Right lobe of liver (tissue), 6 donors: ENCODE results near the gene ADCY9. TPM values are rescaled to one million over a fixed set of nuclear protein-coding genes. Genes with fewer than 3 reads are reported as not detected.

Source experiments
- ATAC-seq, 4 donors: fragments of 200-7000 bp; cut with Tn5 transposase; one replicate each; pipeline ENCODE4 v1.9.1; 2020; ENCODE audit warnings: mild to moderate bottlenecking in 4 of 4, moderate library complexity in 4 of 4
- DNase-seq, 3 donors: peaks; one replicate each; pipeline ENCODE4 v3.0.0-alpha.2; 2020
- H3K27ac ChIP-seq, 3 donors: fragments of 200-600 bp; one replicate each; pipeline ENCODE4 v1.8.0; 2022
- H3K27me3 ChIP-seq, 2 donors: fragments of 200-600 bp; one replicate each; pipeline ENCODE4 v1.8.0; 2022
- H3K36me3 ChIP-seq, 4 donors: fragments of 200-600 bp; sonication (generic) in 1 of 4; one replicate each; pipeline versions ENCODE4 v1.5.1 to v1.8.0; 2017 to 2022; ENCODE audit warnings: control low read depth in 1 of 4
- H3K4me1 ChIP-seq, 4 donors: fragments of 200-600 bp; sonication (generic) in 1 of 4; one replicate each; pipeline versions ENCODE4 v1.5.1 to v1.8.0; 2017 to 2022; ENCODE audit warnings: control low read depth in 1 of 4
- H3K4me3 ChIP-seq, 3 donors: fragments of 200-600 bp; one replicate each; pipeline ENCODE4 v1.8.0; 2022
- H3K9me3 ChIP-seq, 4 donors: fragments of 200-600 bp; sonication (generic) in 1 of 4; one replicate each; pipeline versions ENCODE4 v1.5.1 to v1.8.0; 2017 to 2022; ENCODE audit warnings: control low read depth in 1 of 4
- POLR2A ChIP-seq: fragments of 450-650 bp; IDR thresholded peaks from one replicate; pipeline ENCODE4 v1.6.1; 2017; ENCODE audit warnings: antibody characterized with exemption, mild to moderate bottlenecking
- WGBS: methylation state at CpG from one replicate; pipeline ENCODE4 v1.1.6; 2018; ENCODE audit warnings: low coverage, low lambda C conversion rate; ENCODE audit not compliant: insufficient coverage; ENCODE audit errors: missing lambda C conversion rate; 5-methylcytosine and 5-hydroxymethylcytosine counted together
- intact Hi-C, 2 donors: fragments of 100-400 bp; cut with DNase I; formaldehyde crosslinking; loops; one replicate each; pipeline versions ENCODE4 v1.11.2 to v1.14.1; 2022
- total RNA-seq, 6 experiments: library from RNA; depleted of rRNA in 2 of 6; stranded (reverse); fragments of >200 nt in 2 of 6; fragmentation: NEBNext Ultra II Directional in 3 of 6; extraction: Animal tissue kit (Norgen Biotek cat#: 25700) in 3 of 6; gene quantifications; one replicate each; pipeline versions ENCODE4 v1.1.0 to v1.2.4, GENCODE V29; 2016 to 2023
- TF ChIP-seq, protein P1 (sequence below), 4 donors: fragments of 200-600 bp in 3 of 4; fragments of 450-650 bp in 1 of 4; IDR thresholded peaks; one replicate each; pipeline versions ENCODE4 v1.5.1 to v1.8.0; 2016 to 2022; ENCODE audit warnings: antibody characterized with exemption in 4 of 4, mild to moderate bottlenecking in 2 of 4
- donor health status: DM: no; HTN: yes; CAD: no.
- donor health status: DM: no; HTN: no; CAD: no.
- donor health status: DM: no; HTN: no; CAD: no.
- donor health status: DM: no; HTN: yes; CAD: no.
- donor health status: DM: no; HTN: yes; CAD: no.

Gene ADCY9
- total RNA-seq, 6 experiments from 2014 or later, result 17.3 to 41.5 (median 25.6) TPM

DNA sequence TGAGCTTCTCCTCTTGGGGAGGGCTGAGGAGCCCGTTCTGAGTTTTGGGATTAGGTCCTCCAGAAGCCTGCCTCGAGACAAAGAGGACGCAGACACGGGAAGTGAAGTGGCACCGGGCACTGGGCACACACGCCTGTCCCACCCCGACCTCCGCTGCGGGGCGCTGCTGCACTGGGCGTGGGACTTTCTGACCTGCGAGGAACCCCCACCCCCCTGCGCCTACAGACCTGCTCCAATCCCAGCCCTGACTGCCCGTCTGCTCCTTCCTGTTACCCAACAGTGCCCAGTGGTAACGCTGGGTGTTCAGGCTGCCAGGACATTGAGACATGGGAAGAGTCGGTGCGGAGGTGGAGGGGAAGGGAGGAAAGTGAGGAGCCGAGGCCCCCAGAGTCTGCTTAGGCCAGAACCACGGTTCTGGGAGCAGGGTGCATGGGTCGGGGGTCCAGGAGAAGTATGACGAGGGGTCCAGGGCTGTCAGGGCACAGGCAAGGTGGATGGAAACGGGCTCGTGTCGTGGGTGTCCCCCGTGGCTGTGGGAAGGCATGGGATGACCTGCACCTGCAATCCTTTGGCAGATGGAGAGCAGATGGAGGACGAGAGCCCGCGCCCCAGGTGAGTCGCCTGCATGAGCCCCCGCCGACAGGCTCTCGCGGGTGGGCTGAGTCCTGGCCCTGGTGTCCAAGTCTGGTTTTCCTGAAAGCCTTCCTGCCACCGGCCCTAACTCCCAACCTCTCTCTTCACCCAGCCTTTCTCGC lies 123.8 kb downstream of the ADCY9 start:
- ATAC-seq (peak in 2 of 4 donors; percentile 20 to 31), DNase-seq (no peak)
- Histone ChIP-seq H3K4me3 (no peak overlapping the region), H3K9me3 (no peaks in the 10 kb centered on the region), H3K4me1 (no peaks in the 10 kb centered on the region), H3K36me3 (peaks cover 0 to 6% (median 3%) of the 10 kb centered on the region in 4 donors), H3K27me3 (no peaks in the 10 kb centered on the region), H3K27ac (no peak overlapping the region)
- 67% methylated on average over 7 of the region's 35 CpGs for WGBS
- TF ChIP-seq, protein P1, sequence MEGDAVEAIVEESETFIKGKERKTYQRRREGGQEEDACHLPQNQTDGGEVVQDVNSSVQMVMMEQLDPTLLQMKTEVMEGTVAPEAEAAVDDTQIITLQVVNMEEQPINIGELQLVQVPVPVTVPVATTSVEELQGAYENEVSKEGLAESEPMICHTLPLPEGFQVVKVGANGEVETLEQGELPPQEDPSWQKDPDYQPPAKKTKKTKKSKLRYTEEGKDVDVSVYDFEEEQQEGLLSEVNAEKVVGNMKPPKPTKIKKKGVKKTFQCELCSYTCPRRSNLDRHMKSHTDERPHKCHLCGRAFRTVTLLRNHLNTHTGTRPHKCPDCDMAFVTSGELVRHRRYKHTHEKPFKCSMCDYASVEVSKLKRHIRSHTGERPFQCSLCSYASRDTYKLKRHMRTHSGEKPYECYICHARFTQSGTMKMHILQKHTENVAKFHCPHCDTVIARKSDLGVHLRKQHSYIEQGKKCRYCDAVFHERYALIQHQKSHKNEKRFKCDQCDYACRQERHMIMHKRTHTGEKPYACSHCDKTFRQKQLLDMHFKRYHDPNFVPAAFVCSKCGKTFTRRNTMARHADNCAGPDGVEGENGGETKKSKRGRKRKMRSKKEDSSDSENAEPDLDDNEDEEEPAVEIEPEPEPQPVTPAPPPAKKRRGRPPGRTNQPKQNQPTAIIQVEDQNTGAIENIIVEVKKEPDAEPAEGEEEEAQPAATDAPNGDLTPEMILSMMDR (IDR thresholded peaks at IDR 0.05), result no peak
- intact Hi-C loops, result no loop called here

DNA sequence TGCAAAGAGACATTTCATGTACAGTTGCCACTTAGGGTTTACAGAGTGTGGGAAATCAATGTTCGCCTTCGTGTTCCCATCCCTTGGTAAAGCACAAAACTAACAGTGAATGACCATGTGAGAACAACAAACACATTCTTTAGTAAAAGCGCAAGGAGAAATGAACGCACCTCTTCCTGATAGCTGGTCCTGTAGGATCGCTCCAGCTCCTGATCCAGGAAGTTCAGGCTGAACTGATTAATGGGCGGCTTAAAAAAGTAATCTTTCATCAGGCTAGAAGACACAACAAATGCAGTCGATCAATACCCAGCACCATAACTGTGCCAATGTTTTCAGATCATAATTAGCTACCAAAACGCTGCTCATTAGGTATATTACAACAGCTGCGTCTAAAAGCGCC lies 127.4 kb downstream of the ADCY9 start:
- ATAC-seq, result no peak
- TF ChIP-seq POLR2A, result no peak
- TF ChIP-seq, protein P1 (IDR thresholded peaks at IDR 0.05), result no peak
- no peak overlapping the region for H3K27ac ChIP-seq
- H3K4me3 ChIP-seq, result no peak overlapping the region
- H3K36me3 ChIP-seq, result peaks cover 0 to 6% (median 3%) of the 10 kb centered on the region in 4 donors
- no peak for DNase-seq
- intact Hi-C loops, result loop anchor here (10.0 kb wide), 3 partner anchors 186 to 276 kb away; no protein-coding TSS in a partner anchor
- H3K9me3 ChIP-seq, result no peaks in the 10 kb centered on the region
- no peaks in the 10 kb centered on the region for H3K27me3 ChIP-seq
- 80% methylated on average over 10 of the region's 10 CpGs for WGBS
- no peaks in the 10 kb centered on the region for H3K4me1 ChIP-seq

DNA sequence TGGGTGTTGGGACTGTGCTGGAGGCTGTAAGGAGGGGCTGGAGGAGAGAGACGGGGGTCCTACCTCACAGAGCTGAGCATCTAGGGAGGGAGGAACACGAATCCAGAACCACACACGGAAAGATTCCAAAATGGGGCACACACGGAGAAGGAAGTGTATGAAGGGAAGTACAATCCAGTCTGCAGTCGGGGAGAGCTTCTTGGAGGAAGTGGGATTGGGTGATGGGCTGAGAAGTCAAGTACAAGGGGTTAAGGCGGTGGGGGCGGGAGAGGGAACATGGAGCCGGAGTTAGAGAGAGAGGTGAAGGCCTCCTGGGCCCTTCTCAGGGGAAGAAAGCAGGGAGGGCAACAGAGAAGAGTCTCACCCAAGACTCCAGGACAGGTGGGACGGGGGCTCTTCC lies 128.2 kb downstream of the ADCY9 start:
- intact Hi-C loops, result loop anchor here (10.0 kb wide), 3 partner anchors 187 to 277 kb away; no protein-coding TSS in a partner anchor

DNA sequence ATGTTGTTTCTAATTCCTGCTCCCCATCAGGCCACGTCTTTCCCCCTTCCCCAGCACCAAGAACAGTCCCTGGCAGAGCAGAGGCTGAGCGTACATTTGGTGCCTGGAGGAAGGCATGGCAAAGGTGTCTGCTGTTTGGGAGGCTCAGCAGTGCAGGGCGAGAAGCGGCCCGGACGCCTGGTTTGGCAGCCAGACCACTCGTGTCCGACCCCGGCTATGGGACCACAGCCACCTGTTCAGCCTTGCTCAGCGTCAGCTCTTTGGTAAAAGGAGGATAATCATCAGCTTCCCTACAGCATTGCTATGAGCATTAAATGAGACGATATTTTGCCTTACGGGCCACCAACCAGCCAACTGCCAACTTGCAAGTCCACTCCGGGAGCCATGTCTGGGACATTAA lies 129.0 kb downstream of the ADCY9 start:
- ATAC-seq (no peak), DNase-seq (no peak)

More for the DNA sequence above, 128.2 kb downstream of the ADCY9 start:
- ATAC-seq (no peak), DNase-seq (no peak)
- H3K9me3 ChIP-seq, result no peaks in the 10 kb centered on the region
- H3K27ac ChIP-seq, result no peak overlapping the region
- 70% methylated on average over 8 of the region's 9 CpGs for WGBS
- no peaks in the 10 kb centered on the region for H3K27me3 ChIP-seq
- no peaks in the 10 kb centered on the region for H3K4me1 ChIP-seq
- peaks cover 0 to 6% (median 3%) of the 10 kb centered on the region in 4 donors for H3K36me3 ChIP-seq
- TF ChIP-seq POLR2A, result no peak
- TF ChIP-seq, protein P1 (IDR thresholded peaks at IDR 0.05), result no peak
- H3K4me3 ChIP-seq, result no peak overlapping the region

More for the DNA sequence above, 129.0 kb downstream of the ADCY9 start:
- TF ChIP-seq POLR2A, result no peak
- TF ChIP-seq, protein P1 (IDR thresholded peaks at IDR 0.05), result no peak
- intact Hi-C loops, result loop anchor here (10.0 kb wide), 3 partner anchors 188 to 278 kb away; no protein-coding TSS in a partner anchor
- H3K27me3 ChIP-seq, result no peaks in the 10 kb centered on the region
- WGBS, result no CpG with 5 or more reads among the region's 13 CpGs
- peaks cover 0 to 6% (median 3%) of the 10 kb centered on the region in 4 donors for H3K36me3 ChIP-seq
- no peak overlapping the region for H3K4me3 ChIP-seq
- no peak overlapping the region for H3K27ac ChIP-seq
- H3K9me3 ChIP-seq, result no peaks in the 10 kb centered on the region
- H3K4me1 ChIP-seq, result no peaks in the 10 kb centered on the region
